Stimulated activated naive CD8-positive, alpha-beta T cell treated with anti-CD3 and anti-CD28 coated beads, Interleukin-15, Interleukin-2, amounts not matched to agents 100 U/mL and 50 U/mL, for 24 hours (primary cell): ENCODE measurements around the gene ALDH4A1.

ENCODE experiments used
- ATAC-seq: fragments of 150-1000 bp; cut with Tn5 transposase; one replicate; pipeline ENCODE4 v1.10.0; 2021
- DNase-seq: peaks from one replicate; pipeline ENCODE4 v3.0.0; 2021

ALDH4A1 gene, protein sequence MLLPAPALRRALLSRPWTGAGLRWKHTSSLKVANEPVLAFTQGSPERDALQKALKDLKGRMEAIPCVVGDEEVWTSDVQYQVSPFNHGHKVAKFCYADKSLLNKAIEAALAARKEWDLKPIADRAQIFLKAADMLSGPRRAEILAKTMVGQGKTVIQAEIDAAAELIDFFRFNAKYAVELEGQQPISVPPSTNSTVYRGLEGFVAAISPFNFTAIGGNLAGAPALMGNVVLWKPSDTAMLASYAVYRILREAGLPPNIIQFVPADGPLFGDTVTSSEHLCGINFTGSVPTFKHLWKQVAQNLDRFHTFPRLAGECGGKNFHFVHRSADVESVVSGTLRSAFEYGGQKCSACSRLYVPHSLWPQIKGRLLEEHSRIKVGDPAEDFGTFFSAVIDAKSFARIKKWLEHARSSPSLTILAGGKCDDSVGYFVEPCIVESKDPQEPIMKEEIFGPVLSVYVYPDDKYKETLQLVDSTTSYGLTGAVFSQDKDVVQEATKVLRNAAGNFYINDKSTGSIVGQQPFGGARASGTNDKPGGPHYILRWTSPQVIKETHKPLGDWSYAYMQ

DNA sequence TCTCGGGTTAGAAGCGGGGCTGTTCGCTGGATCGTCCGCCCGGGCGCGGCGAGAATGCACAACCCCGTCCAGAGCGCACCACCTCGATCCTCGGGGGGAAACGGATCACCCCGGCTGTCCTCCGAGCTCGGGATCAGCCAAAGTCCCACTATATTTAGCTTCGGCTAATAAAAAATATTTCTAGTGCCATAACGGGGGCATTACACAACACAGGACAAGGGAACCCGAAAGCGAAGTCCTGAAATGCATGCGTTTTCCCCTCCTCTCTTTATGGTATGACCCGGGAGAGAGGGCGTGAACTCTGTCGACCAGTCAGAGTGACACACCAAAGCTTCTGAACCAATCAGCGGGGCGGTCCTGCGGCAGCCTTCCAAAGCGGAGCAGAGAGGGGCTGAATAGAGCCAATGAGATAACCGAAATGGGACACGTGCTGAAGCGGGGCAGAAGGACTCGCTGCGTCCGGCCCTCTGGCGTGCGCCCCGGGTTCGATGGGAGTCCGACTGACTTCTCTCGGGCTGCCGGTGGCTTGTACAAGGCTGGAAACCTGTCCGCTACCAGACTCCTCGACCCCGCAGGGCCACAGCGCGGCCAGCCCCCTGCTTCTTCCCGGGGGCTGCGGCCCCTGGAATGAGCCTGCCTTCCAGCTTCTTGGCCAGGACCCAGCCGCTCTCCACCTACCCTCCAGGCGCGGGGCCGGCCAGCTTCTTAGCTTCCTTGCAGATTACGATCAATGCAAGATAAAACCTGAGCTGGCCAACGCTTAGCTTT is at the start of gene ALDH4A1:
ALDH4A1 (minus strand) TSS at position 33 of the 768 bp plus-strand sequence; CDS start at position 1, 32 bp downstream.
- ATAC-seq, result peak; percentile 99
- peak; percentile 89 for DNase-seq

DNA sequence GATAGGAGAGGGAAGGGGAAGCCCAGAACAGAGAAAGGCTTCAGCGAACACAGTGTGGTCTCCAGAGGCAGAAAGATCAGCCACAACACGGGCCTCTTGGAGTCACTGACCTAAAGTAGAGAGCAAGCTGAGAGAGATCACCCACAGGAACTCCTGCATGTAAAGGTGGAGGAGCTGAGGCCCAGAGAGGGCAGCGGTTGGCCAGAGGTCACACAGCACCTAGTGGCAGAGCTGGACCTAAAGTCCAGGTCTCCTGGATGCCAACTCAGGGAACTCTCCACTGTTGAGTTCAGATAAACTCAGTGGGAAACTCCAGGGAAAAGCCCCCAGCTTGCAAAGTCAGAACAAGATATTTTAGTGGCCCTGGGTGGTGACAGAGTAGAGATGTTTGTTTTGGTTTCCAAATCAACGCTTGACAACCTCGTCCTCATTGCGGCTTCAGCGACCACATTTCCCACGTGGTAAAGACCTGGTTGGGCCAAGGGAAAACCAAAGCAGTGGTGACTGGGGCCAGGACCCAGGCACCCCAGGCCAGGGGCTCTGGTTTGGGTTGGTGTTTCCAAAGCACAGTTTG is 49.5 kb upstream of the ALDH4A1 start:
- DNase-seq, result peak; percentile 88
- ATAC-seq, result peak; percentile 53

- peak; percentile 41 for DNase-seq
Observed at GRCh38 chr1:18951416-18951815, 49.1 kb upstream of the ALDH4A1 start.

GRCh38 chr1:18950401-18951026 is 48.2 kb upstream of the ALDH4A1 start:
- ATAC-seq (no peak), DNase-seq (no peak)

More at GRCh38 chr1:18951416-18951815, 49.1 kb upstream of the ALDH4A1 start:
- ATAC-seq, result no peak

- DNase-seq (peak; percentile 51), ATAC-seq (no peak)
Observed at GRCh38 chr1:18949686-18950400, 47.5 kb upstream of the ALDH4A1 start.

DNA sequence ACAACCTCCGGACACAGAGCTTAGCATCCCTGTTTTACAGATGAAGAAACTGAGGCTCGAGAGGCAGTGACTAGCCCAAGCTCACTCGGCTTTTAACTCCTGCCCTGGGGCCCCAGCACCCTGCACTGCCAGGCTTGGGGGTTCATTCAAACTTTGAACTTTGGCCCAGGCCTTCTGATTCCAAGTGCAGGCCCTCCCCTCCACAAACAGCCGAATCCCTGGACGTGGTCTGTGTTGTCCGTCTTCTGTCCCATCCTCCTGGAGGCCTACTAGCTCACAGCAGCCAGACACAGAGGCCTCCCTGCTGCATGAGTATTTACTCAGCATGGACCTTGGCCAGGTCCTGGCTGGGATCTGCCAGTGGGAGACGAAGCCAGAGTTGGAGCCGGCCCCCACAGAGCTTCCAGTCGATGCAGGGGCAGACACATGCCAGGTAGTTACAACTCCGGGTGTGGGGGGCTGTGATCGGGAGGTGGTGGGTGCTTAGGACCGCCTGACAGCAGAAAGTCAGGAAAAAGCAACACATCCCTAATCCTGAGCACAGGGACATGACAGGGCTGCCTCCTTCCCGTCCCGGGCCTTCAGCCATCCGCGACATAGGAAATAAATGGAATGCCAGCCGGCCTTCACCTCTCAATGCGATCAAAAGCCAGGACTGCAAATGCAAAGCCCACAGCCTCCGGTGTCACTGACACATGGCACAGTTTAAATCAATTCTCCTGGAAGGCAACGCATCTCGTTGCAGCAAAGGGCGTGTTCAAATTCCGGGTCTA is 46.7 kb upstream of the ALDH4A1 start:
- ATAC-seq (no peak), DNase-seq (no peak)

GRCh38 chr1:18948048-18948912 is 45.9 kb upstream of the ALDH4A1 start:
- ATAC-seq, result peak; percentile 20
- peak; percentile 67 for DNase-seq

GRCh38 chr1:18947570-18947969 is 45.2 kb upstream of the ALDH4A1 start:
- ATAC-seq, result no peak

GRCh38 chr1:18946550-18947381 is 44.4 kb upstream of the ALDH4A1 start:
- DNase-seq (no peak), ATAC-seq (no peak)

More at GRCh38 chr1:18947570-18947969, 45.2 kb upstream of the ALDH4A1 start:
- no peak for DNase-seq

DNA sequence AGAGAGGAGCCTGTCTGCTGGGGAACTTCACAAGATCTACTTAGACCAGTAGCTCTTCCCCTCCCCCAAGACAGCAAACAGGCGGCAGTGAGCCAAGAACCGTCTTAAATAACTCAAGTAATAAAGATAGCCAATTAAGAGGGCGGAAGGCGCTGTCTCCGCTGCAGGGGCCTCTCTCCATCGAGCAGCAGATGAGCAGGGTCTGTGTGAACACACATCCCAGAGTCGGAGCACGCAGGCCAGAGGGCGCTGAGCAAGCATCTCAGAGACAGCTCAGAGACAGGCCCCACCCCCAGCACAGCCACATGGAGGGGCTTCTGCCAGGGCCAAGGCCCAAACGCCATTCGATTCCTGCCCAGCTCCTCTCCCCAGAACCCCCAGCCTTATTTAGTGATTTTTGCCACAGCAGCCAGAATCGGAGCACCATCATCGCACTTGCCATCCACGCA is 43.1 kb upstream of the ALDH4A1 start:
- DNase-seq (no peak), ATAC-seq (no peak)

DNA sequence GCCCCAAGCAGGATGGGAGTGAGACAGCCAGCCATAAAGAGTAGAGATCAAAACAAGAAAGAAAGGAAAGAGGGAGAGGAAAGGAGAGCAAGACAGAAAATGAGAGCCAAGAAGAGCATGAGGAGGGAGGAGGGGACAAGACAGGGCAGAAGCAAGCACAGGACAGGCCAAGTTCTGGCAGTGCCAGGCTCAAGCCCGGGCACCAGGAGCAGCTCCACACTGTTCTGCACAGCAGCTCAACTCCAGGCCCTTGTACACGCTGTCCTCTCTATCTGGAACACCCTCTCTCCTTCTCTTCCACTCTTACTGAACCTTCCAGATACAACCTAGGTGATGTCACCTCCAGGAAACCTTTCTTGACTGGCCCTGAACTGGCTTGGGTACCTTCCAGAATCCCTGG is 42.5 kb upstream of the ALDH4A1 start:
- no peak for ATAC-seq

GRCh38 chr1:18943914-18944572 is 41.7 kb upstream of the ALDH4A1 start:
- DNase-seq (no peak), ATAC-seq (no peak)

More for the DNA sequence above, 42.5 kb upstream of the ALDH4A1 start:
- DNase-seq, result no peak

GRCh38 chr1:18943162-18943561 is 40.8 kb upstream of the ALDH4A1 start:
- no peak for ATAC-seq
- no peak for DNase-seq

- ATAC-seq (no peak), DNase-seq (no peak)
Observed at GRCh38 chr1:18942340-18942739, 40.0 kb upstream of the ALDH4A1 start.

DNA sequence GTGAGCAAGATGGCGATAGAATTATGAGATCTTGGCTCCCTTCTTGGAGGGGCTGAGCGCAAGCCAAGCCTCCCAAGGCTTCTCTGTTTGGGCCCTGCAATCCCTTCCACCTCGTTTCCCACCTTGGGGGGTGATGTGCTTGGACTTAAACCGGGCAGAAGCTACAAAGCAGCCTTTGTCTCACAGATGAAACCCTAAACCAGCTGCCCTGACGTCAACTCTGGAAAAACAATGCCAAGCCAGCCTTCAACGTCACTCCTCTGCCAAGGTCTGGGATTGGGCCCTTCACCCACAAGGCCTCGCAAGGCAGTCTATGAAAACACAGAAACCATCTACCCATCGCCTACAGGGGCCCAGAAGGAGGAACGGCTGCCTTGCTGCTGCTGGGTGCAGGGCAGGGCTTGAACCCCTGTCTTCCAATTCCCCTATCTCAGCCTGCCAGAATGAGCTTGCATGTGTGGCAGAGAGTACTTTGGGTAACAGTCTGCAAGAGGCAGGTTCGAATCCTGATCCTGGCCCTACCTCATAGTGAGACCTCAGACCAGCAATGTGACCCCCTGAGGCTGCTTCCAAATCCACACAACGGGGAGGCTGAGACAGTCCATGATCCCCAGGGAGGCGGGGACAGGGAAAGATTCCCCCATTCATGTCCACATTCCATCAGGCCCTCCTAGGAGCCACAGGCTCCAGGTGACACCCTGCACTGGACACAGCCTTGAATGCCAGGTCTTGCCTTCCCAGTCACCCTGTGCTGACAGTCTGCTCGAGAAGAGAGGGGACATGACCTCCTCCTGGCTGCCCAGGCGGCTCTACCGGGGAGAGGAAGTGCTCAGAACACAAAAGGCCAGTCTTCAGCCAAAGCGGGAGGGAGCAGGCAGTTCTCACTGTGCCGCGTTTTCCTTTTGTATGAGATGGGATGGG is 39.1 kb upstream of the ALDH4A1 start:
- DNase-seq (no peak), ATAC-seq (no peak)

GRCh38 chr1:18940303-18941020 is 38.1 kb upstream of the ALDH4A1 start:
- DNase-seq (no peak), ATAC-seq (no peak)
